Measurements from ENCODE around the gene PCDHGA3. TPM values are rescaled to one million over a fixed set of nuclear protein-coding genes. Genes with fewer than 3 reads are reported as not detected.
A peak's percentile ranks its signal among the peaks of the same experiment; 100 is the strongest.
"Not testable (repeated sequence)": the region's sequence is repeated elsewhere in the genome, so short reads cannot be mapped to it uniquely, and the experiment has no call there.

The PCDHGA3 gene
- total RNA-seq, 4 donors from 2014 or later = 0.40 to 1.7 (median 0.76) TPM; not detected in 1

GRCh38 chr5:141328231-141328630, 15.4 kb upstream of the PCDHGA3 start:
- TF ChIP-seq CTCF (IDR thresholded peaks at IDR 0.05) (no peak), POLR2A (IDR thresholded peaks at IDR 0.05) (no peak)
- no peak for DNase-seq
- no peak overlapping the region for H3K27ac ChIP-seq
- H3K4me1 ChIP-seq = no peaks in the 10 kb centered on the region
- H3K36me3 ChIP-seq = no peaks in the 10 kb centered on the region
- no peaks in the 10 kb centered on the region for H3K27me3 ChIP-seq
- H3K4me3 ChIP-seq = no peak overlapping the region
- H3K9me3 ChIP-seq = peaks cover 0 to 28% (median 10%) of the 10 kb centered on the region in 4 donors

DNA sequence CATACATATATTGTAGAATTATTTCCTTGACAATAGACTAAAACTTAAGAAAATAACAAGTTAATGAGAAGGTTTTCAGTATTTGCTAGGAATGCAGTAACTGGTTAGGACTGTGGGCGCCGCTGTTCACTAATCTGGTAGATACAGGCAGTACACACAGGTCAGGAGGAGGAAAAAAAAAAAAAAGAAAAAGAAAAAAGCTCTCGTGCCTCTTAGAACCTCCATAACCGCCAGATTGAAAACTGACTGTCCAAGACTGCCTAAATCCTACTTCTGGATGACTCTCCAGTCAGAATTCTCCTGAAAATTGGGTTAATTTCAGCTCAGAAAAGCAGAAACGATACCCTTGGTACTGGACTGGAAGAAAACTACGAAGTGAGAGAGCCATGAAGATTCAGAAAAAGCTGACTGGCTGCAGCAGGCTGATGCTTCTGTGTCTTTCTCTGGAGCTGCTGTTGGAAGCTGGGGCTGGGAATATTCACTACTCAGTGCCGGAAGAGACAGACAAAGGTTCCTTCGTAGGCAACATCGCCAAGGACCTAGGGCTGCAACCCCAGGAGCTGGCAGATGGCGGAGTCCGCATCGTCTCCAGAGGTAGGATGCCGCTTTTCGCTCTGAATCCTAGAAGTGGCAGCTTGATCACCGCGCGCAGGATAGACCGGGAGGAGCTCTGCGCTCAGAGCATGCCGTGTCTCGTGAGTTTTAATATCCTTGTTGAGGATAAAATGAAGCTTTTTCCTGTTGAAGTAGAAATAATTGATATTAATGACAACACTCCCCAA, 13.1 kb upstream of the PCDHGA3 start, which contains the start of gene PCDHGA1:
Gene PCDHGA1, plus strand, starts transcription at position 216 of the 782 bp plus-strand sequence.
- Histone ChIP-seq H3K27me3 (no peaks in the 10 kb centered on the region), H3K4me1 (no peaks in the 10 kb centered on the region), H3K36me3 (no peaks in the 10 kb centered on the region), H3K4me3 (no peak within 1 kb of the TSS), H3K27ac (no peak within 1 kb of the TSS), H3K9me3 (peaks cover 0 to 35% (median 13%) of the 10 kb centered on the region in 4 donors)
- DNase-seq = peak in 1 of 3 donors; percentile 25
- TF ChIP-seq POLR2A (IDR thresholded peaks at IDR 0.05) (no peak), CTCF (IDR thresholded peaks at IDR 0.05) (peak in 1 of 6 experiments; percentile 11)

DNA sequence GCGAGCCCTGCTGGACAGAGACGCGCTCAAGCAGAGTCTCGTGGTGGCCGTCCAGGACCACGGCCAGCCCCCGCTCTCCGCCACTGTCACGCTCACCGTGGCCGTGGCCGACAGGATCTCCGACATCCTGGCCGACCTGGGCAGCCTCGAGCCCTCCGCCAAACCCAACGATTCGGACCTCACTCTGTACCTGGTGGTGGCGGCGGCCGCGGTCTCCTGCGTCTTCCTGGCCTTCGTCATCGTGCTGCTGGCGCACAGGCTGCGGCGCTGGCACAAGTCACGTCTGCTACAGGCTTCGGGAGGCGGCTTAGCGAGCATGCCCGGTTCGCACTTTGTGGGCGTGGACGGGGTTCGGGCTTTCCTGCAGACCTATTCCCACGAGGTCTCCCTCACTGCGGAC, 11.1 kb upstream of the PCDHGA3 start:
- H3K36me3 ChIP-seq, H3K27me3 ChIP-seq, DNase-seq, H3K4me3 ChIP-seq, H3K4me1 ChIP-seq, H3K27ac ChIP-seq: not testable (repeated sequence)
- H3K9me3 ChIP-seq = peaks cover 0 to 35% (median 12%) of the 10 kb centered on the region in 4 donors

- Histone ChIP-seq H3K4me3 (no peak within 1 kb of the TSS), H3K4me1 (no peaks in the 10 kb centered on the region), H3K9me3 (peaks cover 0 to 37% (median 10%) of the 10 kb centered on the region in 4 donors), H3K36me3 (no peaks in the 10 kb centered on the region), H3K27ac (no peak within 1 kb of the TSS), H3K27me3 (no peaks in the 10 kb centered on the region)
- TF ChIP-seq CTCF (IDR thresholded peaks at IDR 0.05) (peak in 3 of 6 experiments; percentile 9 to 14 (median 10)), POLR2A (IDR thresholded peaks at IDR 0.05) (no peak)
- no peak for DNase-seq
Measured at GRCh38 chr5:141338538-141339306, 4.9 kb upstream of the PCDHGA3 start, which contains the start of gene PCDHGA2. TSS of gene PCDHGA2 (plus strand) at chr5:141338760.

DNA sequence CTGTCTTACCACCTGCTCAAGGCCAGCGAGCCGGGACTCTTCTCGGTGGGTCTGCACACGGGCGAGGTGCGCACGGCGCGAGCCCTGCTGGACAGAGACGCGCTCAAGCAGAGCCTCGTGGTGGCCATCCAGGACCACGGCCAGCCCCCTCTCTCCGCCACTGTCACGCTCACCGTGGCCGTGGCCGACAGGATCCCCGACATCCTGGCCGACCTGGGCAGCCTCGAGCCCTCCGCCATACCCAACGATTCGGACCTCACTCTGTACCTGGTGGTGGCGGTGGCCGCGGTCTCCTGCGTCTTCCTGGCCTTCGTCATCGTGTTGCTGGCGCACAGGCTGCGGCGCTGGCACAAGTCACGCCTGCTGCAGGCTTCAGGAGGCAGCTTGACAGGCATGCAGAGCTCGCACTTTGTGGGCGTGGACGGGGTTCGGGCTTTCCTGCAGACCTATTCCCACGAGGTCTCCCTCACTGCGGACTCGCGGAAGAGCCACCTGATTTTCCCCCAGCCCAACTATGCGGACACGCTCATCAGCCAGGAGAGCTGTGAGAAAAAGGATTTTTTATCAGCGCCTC, 2.8 kb upstream of the PCDHGA3 start:
- not testable (repeated sequence) for H3K4me1 ChIP-seq, H3K4me3 ChIP-seq, H3K27me3 ChIP-seq, H3K27ac ChIP-seq, H3K36me3 ChIP-seq, DNase-seq
- peaks cover 0 to 48% (median 14%) of the 10 kb centered on the region in 4 donors for H3K9me3 ChIP-seq

DNA sequence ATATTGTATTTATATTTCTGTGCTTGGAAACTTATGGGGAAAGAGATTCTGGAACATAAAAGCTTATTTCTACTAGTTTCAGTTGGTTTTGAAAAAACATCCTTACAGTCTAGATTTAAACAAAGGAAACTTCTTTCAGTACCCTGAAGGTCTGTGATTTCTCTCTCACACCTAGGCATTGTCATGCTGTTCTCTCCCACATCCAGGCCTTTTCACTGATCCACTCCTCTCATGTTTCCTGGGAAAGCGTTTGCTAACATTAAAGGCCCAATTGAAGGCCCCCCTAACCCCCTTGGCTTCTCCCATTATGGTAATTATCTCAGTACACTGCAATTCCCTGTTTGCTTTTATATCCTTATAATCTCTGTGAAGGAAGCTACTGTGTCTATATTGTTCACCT, 856 bp upstream of the PCDHGA3 start:
- DNase-seq = no peak
- no peak for TF ChIP-seq POLR2A (IDR thresholded peaks at IDR 0.05)
- TF ChIP-seq CTCF (IDR thresholded peaks at IDR 0.05) = no peak
- H3K27ac ChIP-seq = no peak overlapping the region
- H3K36me3 ChIP-seq = no peaks in the 10 kb centered on the region
- no peaks in the 10 kb centered on the region for H3K27me3 ChIP-seq
- H3K4me3 ChIP-seq = no peak overlapping the region
- H3K9me3 ChIP-seq = peaks cover 0 to 52% (median 14%) of the 10 kb centered on the region in 4 donors
- no peaks in the 10 kb centered on the region for H3K4me1 ChIP-seq

All from Peyer's patch (tissue), 4 donors.